ENCODE measurements around the gene CCDC85C. TPM values are rescaled to one million over a fixed set of nuclear protein-coding genes. Genes with fewer than 3 reads are reported as not detected.

Gene CCDC85C
- polyA plus RNA-seq, 3 donors = 3.8 to 14.8 (median 3.9) TPM

DNA sequence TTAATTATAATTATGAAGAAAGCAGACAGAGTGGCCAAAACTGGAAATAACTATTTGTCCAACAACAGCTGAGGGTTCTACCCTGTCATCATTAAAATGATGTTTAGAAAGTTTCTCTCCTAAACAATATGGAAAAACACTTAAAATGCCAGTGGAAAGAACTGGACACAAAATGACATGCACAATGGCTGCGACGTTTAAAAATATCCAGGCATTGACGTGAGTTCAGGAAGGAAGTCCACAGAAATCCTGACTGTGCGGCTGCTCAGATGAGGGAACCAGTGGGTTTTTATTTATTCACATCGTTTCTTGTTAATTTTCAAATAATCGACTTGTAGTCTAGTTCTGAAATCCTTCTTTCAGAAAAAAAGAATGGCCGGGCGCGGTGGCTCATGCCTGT is 64.5 kb downstream of the CCDC85C start:
- no peak overlapping the region for H3K27ac ChIP-seq (ENCODE audit: low read depth, low read length)
- 43 to 71% (median 45%) methylated on average over 9 of the region's 9 CpGs for WGBS, 3 donors

DNA sequence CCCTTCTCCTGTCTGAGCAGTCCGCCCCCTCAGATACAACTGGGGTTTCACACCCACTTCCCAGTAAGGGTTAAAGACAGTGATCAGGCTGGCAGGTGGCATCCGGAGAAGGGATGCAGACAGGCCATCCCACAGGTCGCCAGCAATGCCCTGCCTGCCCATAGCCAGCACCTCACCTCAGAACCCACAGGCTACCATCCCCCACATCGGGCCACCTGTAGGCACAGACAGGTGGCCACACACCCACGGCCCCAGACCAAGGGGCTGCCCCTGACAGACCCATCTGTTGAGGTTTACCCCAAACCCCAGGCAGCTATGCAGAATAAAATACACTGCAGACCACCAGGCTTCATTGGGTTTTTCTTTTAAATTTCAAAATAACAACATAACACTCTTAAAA is 65.3 kb downstream of the CCDC85C start:
- 58 to 70% (median 70%) methylated on average over 5 of the region's 5 CpGs for WGBS, 3 donors
- H3K27ac ChIP-seq (ENCODE audit: low read depth, low read length) = no peak overlapping the region

GRCh38 chr14:99538275-99538674 is 65.7 kb downstream of the CCDC85C start:
- H3K27ac ChIP-seq (ENCODE audit: low read depth, low read length) = no peak overlapping the region
- 60 to 75% (median 70%) methylated on average over 9 of the region's 9 CpGs for WGBS, 3 donors

- 81 to 91% (median 89%) methylated on average over 6 of the region's 6 CpGs for WGBS, 3 donors
These were observed 66.6 kb downstream of the CCDC85C start for GRCh38 chr14:99537399-99537798.

DNA sequence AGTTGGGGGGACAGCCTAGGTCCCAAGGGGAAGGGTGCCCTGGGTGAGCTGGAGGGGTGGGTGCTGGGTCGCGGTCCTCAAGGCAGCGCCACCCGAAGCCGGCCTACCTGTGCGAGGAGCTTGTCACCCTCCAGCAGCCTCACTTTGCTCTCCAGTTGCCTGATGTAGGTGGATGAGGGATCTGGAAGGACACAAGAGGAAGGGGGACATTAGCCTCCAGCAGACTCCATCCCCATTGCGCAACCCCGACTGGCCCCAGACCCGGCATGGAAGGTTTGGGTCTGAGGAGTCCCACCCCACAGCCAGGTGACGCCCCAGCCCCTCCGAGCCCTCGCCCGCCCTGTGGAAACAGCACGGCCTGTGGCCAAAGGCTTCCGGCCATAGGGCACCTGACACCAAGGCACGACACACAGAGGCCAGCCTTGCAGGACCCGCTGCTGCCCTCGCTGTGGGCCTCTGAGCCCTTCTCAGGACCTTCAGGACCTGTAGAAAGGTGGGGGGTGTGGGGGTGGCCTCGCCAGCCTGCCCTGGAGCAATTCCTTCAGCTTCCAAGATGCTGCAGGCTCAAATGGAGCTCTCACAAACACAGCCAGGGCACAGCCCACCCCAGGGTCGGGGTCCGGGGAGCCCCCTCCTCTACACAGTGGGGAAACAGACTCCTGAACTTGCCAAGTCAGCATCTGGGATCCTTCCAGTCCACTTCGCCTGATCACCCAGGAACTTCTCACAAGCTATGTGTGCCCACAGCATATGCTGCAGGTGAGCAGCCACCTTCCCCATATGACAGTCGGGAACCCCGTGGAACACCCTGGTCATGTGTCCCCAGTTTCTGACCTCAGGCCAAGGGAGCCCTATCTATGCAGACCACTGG is 67.9 kb downstream of the CCDC85C start:
- 88 to 93% (median 93%) methylated on average over 24 of the region's 24 CpGs for WGBS, 3 donors
- H3K27ac ChIP-seq (ENCODE audit: low read depth, low read length) = no peak overlapping the region

More at GRCh38 chr14:99537399-99537798, 66.6 kb downstream of the CCDC85C start:
- no peak overlapping the region for H3K27ac ChIP-seq (ENCODE audit: low read depth, low read length)

DNA sequence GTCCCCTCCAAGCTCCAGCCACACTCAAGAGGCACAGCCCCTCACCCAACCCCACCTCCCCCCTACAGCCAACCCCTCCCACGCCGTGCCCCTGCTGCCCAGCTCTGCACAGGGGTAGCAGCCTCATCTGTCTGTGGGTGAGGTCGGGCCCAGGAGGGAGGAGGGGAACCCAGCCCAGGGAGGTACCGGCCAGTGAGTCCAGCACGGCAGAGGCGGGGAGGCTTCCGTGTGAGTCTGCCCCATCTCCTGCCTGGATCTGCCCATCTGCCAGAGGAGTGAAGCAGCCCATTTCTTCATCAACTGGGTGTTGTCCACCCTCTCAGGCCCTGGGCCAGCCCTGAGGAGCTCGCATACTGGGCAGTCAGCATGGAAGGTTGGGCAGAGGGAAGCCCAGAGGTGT is 68.6 kb downstream of the CCDC85C start:
- WGBS, 3 donors = 77 to 86% (median 85%) methylated on average over 8 of the region's 8 CpGs
- no peak overlapping the region for H3K27ac ChIP-seq (ENCODE audit: low read depth, low read length)

- H3K27ac ChIP-seq (ENCODE audit: low read depth, low read length) = no peak overlapping the region
- WGBS, 3 donors = 83 to 86% (median 85%) methylated on average over 13 of the region's 13 CpGs
These were observed 69.1 kb downstream of the CCDC85C start for GRCh38 chr14:99534863-99535262.

GRCh38 chr14:99534333-99534732 is 69.7 kb downstream of the CCDC85C start:
- 91 to 95% (median 93%) methylated on average over 6 of the region's 6 CpGs for WGBS, 3 donors
- H3K27ac ChIP-seq (ENCODE audit: low read depth, low read length) = no peak overlapping the region

GRCh38 chr14:99532310-99532709 is 71.7 kb downstream of the CCDC85C start:
- no peak overlapping the region for H3K27ac ChIP-seq (ENCODE audit: low read depth, low read length)
- 73 to 91% (median 88%) methylated on average over 5 of the region's 5 CpGs for WGBS, 3 donors

GRCh38 chr14:99531251-99532096 is 72.5 kb downstream of the CCDC85C start:
- 39 to 75% (median 42%) methylated on average over 14 of the region's 14 CpGs for WGBS, 3 donors
- H3K27ac ChIP-seq (ENCODE audit: low read depth, low read length) = no peak overlapping the region

DNA sequence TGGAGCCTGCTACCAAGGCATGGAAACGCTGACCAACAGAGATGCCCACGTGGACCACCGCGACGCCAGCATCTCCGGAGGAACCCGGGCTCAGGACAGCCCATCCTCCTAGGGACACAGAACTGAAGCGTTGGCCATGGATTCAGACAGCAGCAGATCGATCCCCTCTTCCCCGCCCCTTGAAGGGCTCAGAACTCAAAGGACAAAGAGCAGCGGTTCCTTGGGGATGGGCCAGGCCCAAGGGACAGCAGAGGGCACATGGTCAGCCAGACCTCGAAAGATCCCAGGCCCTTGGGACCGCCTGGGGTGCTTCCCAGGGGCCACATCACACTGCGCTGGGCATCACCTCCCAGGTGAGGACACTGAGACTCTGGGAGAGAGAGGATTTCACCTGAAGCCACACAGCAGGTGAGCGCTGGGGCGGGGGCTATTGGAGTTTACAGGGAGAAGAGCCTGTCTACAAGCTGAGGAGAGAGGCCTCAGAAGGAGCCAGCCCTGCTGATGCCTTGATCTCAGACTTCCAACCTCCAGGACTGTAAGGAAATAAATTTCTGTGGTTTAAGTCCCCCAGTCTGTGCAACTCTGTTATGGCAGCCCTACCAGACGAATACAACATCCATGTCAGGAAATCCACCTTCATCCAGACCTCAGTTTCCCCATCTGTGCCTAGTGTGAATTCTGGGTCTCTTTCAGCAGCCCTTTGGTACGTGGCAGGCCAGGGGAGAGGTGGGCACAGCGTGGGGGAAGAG is 73.4 kb downstream of the CCDC85C start:
- 86 to 89% (median 87%) methylated on average over 19 of the region's 19 CpGs for WGBS, 3 donors
- H3K27ac ChIP-seq (ENCODE audit: low read depth, low read length) = no peak overlapping the region

GRCh38 chr14:99529899-99530298 is 74.1 kb downstream of the CCDC85C start:
- H3K27ac ChIP-seq (ENCODE audit: low read depth, low read length) = no peak overlapping the region
- WGBS, 3 donors = 67 to 77% (median 71%) methylated on average over 4 of the region's 4 CpGs

- no peak overlapping the region for H3K27ac ChIP-seq (ENCODE audit: low read depth, low read length)
- 78 to 88% (median 85%) methylated on average over 18 to 19 of the region's 19 CpGs for WGBS, 3 donors
These were observed 76.5 kb downstream of the CCDC85C start for GRCh38 chr14:99527427-99528076.

DNA sequence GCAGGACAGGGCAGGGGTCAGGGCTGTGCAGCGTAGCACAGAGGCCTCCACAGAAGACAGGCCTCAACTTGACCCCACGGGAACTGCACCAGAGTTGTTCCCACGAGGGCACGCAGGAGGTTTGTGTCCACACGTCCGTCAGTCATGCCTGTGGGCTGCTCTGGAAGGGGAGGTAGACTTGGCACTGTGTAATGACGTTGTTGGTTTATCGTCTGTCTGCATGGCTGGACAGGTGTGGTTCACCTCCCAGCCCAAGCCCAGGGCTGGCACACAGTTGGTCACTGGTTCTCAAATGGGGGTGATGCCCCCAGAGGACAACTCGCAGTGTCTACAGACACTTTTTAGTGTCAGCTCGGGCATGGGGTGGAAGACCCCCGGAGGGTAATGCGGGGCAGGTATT is 77.0 kb downstream of the CCDC85C start:
- 71 to 90% (median 88%) methylated on average over 12 of the region's 12 CpGs for WGBS, 3 donors
- H3K27ac ChIP-seq (ENCODE audit: low read depth, low read length) = no peak overlapping the region

GRCh38 chr14:99525699-99526080 is 78.3 kb downstream of the CCDC85C start:
- WGBS, 3 donors = 77 to 88% (median 86%) methylated on average over 12 of the region's 12 CpGs
- H3K27ac ChIP-seq (ENCODE audit: low read depth, low read length) = no peak overlapping the region

- no peak overlapping the region for H3K27ac ChIP-seq (ENCODE audit: low read depth, low read length)
These were observed 79.0 kb downstream of the CCDC85C start for GRCh38 chr14:99524804-99525698.

GRCh38 chr14:99524091-99524661 is 79.8 kb downstream of the CCDC85C start:
- 61 to 67% (median 63%) methylated on average over 16 of the region's 16 CpGs for WGBS, 3 donors
- H3K27ac ChIP-seq (ENCODE audit: low read depth, low read length) = no peak overlapping the region

More at GRCh38 chr14:99524804-99525698, 79.0 kb downstream of the CCDC85C start:
- WGBS, 3 donors = 67 to 76% (median 68%) methylated on average over 17 of the region's 17 CpGs
